ENCODE measurements around the gene TMPRSS13.
"Not testable (repeated sequence)": the region's sequence is repeated elsewhere in the genome, so short reads cannot be mapped to it uniquely, and the experiment has no call there.

The TMPRSS13 gene

GRCh38 chr11:117928446-117929141, 608 bp downstream of the TMPRSS13 start:
- no peak for DNase-seq

- no peak for DNase-seq
These were observed 1.3 kb downstream of the TMPRSS13 start for GRCh38 chr11:117927926-117928325.

GRCh38 chr11:117926166-117926565, 3.0 kb downstream of the TMPRSS13 start:
- not testable (repeated sequence) for DNase-seq

- no peak for DNase-seq
These were observed 3.8 kb downstream of the TMPRSS13 start for GRCh38 chr11:117925198-117925925.

- DNase-seq, result no peak
These were observed 4.5 kb downstream of the TMPRSS13 start for GRCh38 chr11:117924631-117925170.

- no peak for DNase-seq
These were observed 5.4 kb downstream of the TMPRSS13 start for GRCh38 chr11:117923773-117924172.

GRCh38 chr11:117923275-117923674, 5.9 kb downstream of the TMPRSS13 start:
- DNase-seq, result no peak

GRCh38 chr11:117921893-117922292, 7.3 kb downstream of the TMPRSS13 start:
- DNase-seq, result no peak

GRCh38 chr11:117921456-117921855, 7.7 kb downstream of the TMPRSS13 start:
- no peak for DNase-seq

- no peak for DNase-seq
These were observed 9.4 kb downstream of the TMPRSS13 start for GRCh38 chr11:117919781-117920221.

GRCh38 chr11:117919341-117919740, 9.9 kb downstream of the TMPRSS13 start:
- DNase-seq, result no peak

- DNase-seq, result no peak
These were observed 10.6 kb downstream of the TMPRSS13 start for GRCh38 chr11:117918366-117919255.

GRCh38 chr11:117917591-117918151, 11.5 kb downstream of the TMPRSS13 start:
- DNase-seq, result no peak

- DNase-seq, result no peak
These were observed 12.2 kb downstream of the TMPRSS13 start for GRCh38 chr11:117916956-117917355.

GRCh38 chr11:117915672-117916235, 13.4 kb downstream of the TMPRSS13 start:
- DNase-seq, result no peak

GRCh38 chr11:117914991-117915618, 14.1 kb downstream of the TMPRSS13 start:
- no peak for DNase-seq

- DNase-seq, result no peak
These were observed 14.8 kb downstream of the TMPRSS13 start for GRCh38 chr11:117914398-117914761.

GRCh38 chr11:117913736-117914397, 15.3 kb downstream of the TMPRSS13 start:
- no peak for DNase-seq

- DNase-seq, result no peak
These were observed 16.7 kb downstream of the TMPRSS13 start for GRCh38 chr11:117912497-117912896.

- no peak for DNase-seq
These were observed 17.5 kb downstream of the TMPRSS13 start for GRCh38 chr11:117911694-117912093.

GRCh38 chr11:117910941-117911655, 18.1 kb downstream of the TMPRSS13 start:
- no peak for DNase-seq

All from NCI-H1105 (cell line).